Activated CD4-positive, alpha-beta T cell treated with anti-CD3 and anti-CD28 coated beads, Interleukin-10, Interleukin-2, amounts not matched to agents 100 ng/mL and 50 ng/mL, durations not matched to agents 16 hours and 8 hours (primary cell): ENCODE results near the gene CNOT1.
A peak's percentile ranks its signal among the peaks of the same experiment; 100 is the strongest.
"Not testable (repeated sequence)": the region's sequence is repeated elsewhere in the genome, so short reads cannot be mapped to it uniquely, and the experiment has no call there.

Experiments used
- DNase-seq: peaks from one replicate; pipeline ENCODE4 v3.0.0-alpha.2; 2020

The CNOT1 gene

DNA sequence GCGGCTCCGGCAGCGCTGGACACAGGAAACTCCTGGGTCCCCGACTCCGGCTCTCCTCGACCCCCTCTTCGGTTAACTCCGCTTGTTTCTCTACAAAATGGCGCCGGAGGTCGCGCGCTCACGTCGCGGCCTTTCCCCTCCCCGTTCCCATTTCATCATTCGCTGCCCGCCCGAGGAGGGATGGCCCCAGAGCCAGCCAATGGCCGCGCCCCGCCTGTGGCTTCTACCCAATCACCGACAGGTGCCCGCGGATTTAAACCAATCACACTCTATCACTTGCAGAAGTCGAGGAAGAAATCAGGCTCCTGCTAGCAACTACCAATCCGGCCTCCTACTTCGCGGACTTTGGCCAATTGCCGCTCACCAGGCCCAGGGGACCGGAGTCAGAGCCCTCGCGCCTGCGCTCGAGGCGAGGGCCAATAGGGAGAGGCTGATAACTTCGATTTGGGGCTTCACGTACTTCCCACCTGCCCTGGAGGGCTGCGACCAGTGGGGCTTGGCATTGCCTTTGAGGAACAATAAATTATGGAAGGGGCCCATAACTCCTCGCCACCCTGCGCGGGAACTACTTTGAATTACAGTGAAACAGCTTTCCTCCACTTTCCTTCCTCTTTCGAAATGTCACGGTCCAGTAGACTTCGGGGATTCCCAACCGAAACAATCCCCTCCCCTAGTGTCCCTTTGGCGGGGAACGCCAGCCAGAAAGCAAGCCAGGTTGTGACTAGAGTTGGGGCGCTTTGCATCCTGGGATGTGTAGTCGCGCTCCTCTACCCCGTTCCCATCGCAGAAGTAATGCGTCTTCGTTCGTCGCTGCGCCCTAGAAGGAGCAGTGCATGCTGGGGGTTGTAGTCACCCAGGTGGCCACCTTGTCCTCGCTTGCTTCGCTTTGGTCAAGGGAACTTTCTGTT is at the start of gene CNOT1:
CNOT1 (minus strand) TSS at position 94 of the 908 bp plus-strand sequence. CDS start 30,489 bp downstream, outside the sequence.
- DNase-seq: peak; percentile 99

DNA sequence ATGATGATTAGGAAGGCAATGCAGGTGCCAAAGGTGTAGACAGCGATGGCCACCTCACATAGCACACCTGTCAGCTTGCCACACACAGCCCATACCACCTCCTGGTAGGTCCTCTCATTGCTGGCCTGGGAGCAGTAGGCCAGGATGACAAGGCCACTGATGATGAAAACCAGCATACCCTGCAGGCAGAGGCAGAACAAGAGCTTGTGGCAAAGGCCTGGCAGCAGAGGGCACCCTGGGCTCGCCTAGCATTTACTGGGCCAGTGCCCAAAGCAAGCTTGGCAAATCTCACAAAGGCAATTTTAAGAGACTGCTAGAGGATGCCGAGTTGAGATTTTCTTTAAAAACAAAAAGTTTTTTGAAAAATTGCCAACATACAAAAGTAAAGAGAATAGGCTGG is 49.1 kb upstream of the CNOT1 start:
- peak; percentile 27 for DNase-seq

DNA sequence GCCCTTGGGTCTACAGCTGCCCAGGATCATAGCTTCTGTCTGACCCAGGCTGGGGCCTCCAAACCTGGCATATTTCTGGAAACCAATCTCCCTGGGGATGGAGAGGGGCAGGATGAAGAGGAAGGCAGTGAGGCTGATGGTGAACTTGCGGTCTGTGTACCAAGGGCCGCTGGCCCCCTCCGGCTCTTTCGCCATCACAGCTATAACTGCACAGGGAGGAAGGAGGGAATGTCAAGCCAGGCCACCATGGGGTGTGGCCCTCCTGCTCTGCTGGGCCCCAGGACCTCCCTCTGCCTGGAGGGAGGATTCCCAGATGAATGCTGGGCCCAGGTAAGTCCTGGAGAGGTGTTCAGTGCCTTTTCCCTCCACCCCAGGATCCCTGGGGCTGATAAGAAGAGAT is 48.6 kb upstream of the CNOT1 start:
- DNase-seq: no peak

DNA sequence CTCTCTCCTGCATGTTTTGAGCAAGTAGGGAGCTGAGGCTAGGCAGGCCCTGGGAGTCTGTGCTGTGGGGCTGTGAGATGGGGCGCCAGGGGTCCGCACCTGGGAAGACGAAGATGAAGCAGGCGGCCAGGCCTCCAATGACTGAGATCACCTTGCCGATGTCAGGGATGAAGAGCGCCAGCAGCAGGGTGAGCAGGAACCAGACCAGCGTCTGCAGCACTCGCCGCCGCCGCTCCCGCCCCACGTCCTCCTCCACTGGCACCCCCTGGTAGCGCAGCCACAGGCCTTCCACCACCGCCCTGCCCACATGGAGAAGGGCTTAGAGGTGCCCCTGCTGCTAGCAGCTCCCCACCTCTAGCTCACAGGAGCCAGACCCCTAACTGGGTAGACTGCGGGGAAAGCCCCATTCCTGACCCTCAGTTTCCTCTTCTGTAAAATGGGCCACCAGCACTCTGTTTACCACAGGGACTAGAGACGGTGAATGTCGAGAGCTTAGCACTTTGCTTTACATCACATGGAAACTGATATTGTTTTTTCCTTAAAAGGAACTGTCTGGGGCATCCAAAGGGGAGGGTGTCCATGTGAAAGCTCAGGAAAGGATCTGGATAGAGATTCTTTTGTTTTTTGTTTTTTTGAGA is 41.4 kb upstream of the CNOT1 start:
- no peak for DNase-seq

DNA sequence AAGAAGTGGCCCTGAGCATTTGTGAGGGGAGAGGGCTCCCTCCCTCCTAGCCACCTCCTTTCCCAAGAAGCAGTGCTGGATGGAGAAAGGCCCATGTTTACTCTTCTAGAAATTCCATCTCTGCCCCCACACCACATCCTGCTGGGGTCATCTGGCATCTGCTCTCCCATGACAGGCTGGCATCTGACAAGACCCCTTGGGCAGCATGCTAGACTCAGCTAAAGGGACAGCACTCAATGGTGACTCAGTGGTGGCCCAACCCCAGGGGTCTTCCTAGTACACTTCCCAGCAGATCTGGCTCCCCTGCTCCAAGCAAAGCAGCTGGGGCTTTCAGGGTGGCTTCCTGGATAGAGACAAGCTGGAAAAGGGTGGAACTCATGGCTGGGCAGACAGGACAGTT is 40.6 kb upstream of the CNOT1 start:
- no peak for DNase-seq

DNA sequence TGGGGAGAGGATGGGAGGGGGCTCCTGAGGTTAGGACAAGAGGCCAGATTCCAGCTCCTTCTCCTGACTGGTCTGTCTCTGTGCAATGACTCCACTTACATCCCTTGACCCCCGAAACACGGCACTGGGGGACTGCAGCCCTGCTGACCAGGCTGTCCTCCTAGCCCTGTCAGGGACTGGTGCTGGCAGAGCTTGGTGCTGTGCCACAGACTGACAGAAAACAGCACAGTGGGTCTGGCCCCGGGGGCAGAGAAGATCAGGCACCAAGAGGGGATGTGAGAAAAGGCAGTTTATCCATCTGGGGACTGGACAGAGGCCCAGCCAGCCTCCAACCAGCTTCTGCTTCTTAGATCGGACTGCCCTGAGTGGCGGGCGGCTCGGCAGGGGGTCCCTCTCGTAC is 35.6 kb upstream of the CNOT1 start:
- DNase-seq: no peak

DNA sequence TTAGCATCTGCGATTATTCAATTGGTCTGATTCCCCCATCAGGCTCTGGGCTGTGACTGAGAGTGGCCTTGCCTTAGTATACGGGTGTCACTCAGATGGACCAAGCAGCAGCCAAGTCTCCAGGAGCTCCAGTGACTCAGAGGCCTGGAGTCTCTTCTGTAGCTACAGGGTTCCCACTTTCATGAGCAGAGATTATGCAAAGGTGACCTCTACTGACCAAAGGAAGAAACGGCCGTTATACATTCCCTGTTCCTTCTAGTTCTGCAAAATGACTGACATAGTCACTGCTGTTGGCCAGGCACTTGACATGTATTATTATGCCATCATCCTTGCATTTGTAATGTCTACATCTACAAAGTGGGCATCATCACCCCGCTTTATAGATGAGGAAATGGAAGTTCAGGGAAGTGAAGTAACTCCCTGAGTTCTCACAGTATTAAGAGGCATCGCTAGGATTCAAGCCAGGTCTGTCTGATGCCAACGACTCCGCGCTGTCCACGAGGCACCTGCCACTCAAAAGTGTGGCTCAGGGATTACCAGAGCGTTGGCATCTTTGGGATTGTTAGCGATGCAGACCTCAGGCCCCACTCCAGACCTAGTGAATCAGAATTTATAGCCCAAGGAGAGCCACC is 31.7 kb upstream of the CNOT1 start:
- peak; percentile 58 for DNase-seq

DNA sequence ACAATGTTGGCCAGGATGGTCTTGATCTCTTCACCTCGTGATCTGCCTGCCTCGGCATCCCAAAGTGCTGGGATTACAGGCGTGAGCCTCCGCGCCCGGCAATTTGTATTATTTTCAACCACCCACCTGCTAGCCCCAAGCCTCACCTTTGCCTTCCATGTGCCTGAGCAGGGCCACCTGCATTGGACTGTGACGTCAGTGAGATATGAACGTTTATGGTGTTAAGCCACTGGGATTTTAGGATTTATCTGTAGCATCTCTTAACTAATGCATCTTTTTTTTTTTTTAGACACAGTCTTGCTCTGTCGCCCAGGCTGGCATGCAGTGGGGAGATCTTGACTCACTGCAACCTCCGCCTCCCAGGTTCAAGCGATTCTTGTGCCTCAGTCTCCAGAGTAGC is 30.3 kb upstream of the CNOT1 start:
- not testable (repeated sequence) for DNase-seq

DNA sequence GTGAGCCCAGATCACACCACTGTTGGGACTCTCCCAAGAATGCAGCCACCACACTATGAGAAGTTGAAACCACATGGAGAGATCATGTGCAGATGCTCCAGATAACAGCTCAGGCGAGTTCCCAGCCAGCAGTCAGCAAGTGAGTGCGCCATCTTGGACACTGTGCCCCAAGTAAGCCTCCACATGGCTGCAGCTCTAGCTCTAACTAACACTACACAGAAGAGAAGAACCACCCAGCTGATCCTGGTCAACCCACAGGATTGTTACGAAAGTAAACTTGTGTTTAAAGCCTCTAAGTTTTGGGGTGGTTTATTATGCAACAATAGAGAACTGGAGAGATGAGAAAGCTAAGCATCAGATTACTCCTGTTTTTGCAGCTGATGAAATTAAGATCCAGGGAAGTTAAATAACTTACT is 29.2 kb upstream of the CNOT1 start:
- DNase-seq: no peak

DNA sequence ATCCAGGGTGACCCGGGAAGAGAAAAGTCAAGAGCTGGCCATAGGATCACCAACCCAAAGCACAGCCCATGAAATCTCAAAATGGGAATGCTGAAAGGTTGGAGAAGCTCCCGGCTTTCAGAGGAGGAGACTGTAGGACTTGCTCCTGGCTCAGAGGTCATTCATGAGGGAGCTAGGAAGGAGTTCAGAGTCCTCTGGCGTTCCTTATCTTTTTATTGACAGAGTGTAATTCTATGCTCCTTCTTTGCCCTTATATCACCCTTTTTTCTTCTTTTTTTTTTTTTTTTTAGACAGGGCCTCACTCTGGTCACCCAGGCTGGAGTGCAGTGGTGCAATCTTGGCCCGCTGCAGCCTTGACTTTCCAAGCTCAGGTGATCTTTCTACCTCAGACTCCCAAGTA is 27.3 kb upstream of the CNOT1 start:
- DNase-seq: no peak

DNA sequence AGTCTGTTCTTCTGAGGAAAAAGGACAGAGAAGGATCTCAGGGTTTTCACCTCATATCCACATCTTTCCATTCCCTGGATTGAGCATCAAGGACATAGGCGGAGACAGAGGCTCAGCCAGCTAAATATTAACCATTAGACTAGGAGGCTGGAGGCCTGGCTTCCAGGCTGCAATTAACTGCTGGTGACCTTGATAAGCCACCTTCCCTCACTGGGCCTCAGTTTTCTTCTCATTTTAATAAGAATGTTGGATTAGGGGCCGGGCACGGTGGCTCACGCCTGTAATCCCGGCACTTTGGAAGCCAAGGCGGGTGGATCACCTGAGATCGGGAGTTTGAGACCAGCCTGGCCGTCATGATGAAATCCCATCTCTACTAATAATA is 25.6 kb upstream of the CNOT1 start:
- DNase-seq: no peak

DNA sequence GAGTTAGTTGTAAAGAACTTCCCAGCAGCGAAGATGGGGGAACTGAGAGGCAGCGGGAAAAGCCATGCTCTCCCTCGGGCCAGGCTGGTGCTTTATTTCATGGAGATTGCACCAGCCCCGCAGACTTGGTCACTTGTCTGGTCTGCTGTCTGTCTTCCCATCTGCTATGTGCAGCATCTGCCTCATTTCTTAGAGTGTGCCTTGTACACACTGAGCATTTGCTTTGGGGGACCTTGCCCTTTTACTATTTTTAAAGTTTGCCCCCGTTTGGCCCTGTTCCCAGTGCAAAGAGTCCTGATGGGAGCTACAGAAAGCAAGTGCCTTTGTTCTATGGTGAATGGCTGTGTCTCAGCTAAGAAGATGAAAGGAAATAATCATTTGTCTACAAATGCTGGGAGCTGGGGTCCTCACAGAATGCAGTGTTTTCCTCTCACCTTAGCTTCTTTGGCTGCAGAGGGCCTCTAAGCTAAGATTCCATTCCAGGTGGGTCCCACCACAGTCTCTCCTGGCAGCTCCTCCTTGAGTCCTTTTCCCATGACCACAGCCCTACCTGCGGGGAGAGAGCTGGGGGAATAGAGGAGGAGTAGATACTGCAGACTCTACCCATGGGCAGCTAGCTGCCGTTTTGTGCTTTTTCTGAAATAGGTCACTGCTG is 25.1 kb upstream of the CNOT1 start:
- DNase-seq: no peak

DNA sequence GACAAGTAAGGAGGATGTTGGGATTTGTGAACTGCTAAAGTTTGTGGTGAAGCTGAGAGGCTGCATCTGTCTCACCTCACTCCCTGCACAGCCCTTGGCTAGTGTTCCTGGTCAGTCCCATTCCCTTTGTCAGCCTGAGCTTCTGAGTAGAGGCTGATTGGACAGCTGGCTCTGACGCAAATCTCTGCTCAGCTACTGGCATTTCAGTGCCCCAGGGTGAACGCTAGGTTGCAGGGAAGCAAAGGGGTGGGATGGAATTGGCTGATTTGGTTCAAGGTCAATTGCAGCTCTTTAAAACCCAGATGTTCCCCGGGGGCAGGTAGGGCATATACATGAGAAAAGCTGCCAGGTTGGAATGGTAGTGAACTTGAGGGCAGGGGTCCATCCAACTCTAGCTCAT is 23.1 kb upstream of the CNOT1 start:
- no peak for DNase-seq

DNA sequence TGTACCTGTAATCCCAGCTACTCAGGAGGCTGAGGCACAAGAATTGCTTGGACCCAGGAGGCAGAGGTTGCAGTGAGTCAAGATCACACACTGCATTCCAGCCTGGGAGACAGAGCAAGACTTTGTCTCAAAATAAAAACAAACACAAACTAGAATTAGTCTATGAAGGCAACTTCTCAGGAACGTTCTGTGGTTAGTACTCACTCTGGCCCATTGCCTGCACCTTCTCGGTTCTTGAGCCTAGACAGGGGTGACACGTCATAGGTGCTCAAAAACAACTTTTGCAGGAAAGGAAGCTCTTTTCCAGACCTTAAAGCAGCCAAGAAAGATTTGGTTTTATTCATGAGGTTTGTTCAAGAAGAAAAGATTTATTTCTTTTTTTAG is 22.3 kb upstream of the CNOT1 start:
- no peak for DNase-seq

DNA sequence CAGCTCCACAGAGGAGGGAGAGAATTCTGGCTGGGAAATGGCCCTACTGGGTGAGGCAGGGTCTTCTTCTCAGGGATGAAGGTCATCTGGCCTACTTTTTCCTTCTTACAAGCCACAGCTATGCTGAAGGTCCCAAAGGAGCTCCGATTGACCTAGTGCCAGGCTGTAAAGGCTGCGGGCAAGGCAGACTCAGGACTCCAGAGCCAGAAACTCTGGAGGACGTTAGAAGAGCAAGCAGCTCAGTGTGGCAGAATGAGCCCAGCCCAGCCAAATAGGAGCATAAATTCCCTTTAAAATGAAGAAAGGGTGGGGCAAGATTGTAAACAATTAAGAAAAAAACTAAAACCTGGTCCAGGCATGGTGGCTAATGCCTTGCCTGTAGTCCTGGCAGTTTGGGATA is 20.1 kb upstream of the CNOT1 start:
- no peak for DNase-seq

DNA sequence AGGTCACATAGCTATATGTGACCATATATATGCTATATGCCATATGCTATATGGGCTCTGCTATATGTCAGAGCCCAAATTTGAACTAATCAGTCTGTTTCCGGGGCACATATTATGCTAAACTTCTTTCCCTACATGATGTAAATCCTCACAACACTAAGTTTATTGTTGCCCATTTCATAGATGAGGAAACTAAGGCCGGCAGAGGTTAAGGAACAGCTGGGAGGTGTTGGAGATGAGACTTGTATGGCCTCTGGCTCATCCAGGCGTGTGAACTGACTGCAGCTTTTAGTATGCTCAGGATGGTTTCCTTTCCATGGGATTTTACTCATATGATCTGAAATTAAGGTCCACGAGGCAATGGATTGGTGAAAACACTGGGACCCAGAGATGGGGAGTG is 17.5 kb upstream of the CNOT1 start:
- no peak for DNase-seq

DNA sequence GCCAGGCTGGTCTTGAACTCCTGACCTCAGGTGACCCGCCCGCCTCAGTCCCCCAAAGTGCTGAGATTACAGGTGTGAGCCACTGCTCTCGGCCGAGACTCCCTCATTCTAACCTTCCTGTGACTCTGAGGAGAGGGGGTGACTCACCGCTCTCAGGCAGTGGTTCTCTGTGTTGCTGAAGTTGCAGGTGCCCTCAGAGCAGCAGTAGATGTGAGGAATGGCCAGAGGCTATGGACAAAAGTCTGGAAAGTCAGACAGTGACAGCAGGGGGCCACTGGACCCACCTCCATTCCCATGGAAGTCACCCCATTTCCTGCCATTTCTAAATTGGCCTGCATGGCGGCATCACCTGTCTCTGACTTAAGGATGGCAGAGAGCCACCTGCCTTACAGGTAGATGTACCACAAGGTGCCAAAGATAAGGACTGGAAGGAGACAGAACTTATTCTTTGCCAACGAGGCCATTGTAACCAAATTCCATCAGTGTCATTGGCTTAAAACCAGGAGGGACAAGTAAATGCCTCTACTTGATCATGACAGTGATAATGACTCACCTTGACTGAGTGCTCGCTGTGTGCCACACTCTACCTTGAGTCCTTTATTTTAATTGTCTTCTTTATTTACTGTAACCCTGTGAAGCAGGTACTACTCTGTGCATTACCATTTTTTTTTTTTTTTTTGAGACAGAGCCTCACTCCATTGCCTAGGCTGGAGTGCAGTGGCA is 15.3 kb upstream of the CNOT1 start:
- no peak for DNase-seq

DNA sequence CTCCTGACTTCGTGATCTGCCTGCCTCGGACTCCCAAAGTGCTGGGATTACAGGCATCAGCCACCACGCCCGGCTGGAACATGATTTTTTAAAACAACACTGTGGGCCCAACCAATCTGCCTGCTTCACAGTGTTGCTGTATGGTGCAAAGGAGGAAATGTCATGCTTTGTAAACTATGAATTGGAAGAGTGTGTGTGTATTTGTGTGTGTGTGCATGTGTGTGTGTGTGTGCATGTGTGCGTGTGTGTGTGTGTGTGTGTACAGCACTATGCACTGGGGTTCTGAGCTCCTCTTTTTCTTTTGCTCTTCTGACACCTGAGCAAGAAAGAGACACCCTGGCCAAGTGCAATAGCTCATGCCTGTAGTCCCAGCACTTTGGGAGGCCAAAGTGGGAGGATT is 14.5 kb upstream of the CNOT1 start:
- DNase-seq: no peak

DNA sequence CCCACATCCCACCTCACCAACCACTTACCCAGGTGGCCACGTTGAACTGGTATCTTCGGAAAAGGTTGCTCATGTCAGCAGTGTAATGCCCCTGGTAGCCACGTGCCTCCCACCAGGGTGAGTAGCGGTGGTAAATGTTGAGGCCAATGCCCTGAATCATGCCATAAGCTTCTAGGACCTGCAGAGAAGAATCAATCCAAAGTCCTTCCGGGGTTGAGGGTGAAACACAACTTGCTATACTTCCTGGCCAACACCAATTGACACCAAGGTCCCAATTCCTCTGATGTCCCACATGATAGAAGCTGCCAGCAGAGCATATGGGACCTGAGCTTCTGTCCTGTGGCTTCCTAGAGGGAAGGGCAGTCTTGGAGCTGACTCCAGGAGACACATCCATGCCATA is 11.3 kb upstream of the CNOT1 start:
- DNase-seq: no peak

DNA sequence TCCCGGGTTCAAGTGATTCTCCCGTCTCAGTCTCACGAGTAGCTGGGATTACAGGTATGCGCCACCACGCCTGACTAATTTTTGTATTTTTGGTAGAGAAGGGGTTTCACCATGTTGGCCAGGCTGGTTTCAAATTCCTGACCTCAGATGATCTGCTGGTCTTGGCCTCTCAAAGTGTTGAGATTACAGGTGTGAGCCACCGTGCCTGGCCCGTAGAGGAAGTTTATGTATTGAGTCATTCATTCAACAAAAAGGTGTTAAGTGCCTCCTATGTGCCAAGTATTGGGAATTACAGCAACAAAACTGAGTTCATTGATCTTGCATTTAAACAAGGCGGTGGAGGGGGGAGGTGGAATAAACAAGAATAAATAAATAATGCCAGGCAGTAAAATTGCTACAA is 10.2 kb upstream of the CNOT1 start:
- no peak for DNase-seq

DNA sequence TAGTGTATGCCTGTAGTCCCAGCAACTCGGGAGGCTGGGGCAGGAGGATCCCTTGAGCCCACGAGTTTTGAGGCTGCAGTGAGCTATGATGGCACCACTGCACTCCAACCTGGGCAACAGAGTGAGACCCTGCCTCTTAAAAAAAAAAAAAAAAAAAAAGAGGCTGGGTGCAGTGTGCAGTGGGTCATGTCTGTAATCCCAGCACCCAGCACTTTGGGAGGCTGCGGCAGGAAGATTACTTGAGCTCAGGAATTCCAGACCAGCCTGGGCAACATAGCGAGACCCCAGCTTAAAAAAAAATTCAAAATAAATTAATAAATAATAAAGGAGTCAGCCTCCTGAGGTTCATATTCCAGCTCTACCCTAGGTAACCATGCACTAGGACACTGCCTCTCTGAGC is 9.6 kb upstream of the CNOT1 start:
- no peak for DNase-seq

DNA sequence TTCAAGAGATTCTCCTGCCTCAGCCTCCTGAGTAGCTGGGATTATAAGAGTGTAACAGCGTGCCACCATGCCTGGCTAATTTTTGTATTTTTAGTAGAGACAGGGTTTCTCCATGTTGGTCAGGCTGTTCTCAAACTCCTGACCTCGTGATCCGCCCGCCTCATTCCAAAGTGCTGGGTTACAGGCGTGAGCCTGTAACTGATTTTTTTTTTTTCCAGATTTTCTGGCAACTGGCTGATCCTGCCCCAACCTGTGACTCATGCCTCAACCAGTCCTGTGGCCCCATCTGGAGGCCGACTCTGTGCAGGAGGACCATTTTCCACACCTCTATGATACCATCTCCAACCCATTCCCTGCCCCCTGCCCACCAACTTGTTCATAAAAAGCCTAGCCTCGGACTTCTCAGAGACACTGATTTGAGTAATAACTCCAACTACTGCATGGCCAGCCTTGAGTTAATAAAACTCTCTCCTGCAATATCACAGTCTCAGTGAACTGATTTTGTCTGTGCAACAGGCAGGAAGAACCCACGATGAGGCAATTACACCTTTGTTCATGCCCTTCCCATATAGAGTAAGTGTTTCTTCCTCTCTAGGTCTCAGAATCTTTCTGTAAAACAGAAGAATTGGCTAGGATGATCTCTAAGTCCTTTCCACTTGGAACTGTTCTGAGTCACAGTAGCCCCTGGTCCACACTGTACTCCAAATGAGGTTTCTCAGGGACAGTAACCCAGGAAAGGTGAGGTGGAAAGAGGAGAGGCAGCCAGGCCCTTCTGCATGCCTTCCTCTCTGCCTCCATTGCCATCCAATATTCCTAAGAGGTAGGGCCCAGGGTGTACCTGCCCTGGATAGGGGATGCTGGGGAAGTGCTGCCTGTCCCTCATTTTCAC is 8.8 kb upstream of the CNOT1 start:
- DNase-seq: no peak
